SJCRH30 (cell line): Measurements from ENCODE around the gene CD28. TPM values are rescaled to one million over a fixed set of nuclear protein-coding genes. Genes with fewer than 3 reads are reported as not detected.
"Not testable (repeated sequence)": the region's sequence is repeated elsewhere in the genome, so short reads cannot be mapped to it uniquely, and the experiment has no call there.

ENCODE experiments used
- DNase-seq, 2 experiments: peaks; one replicate each; pipeline ENCODE4 v3.0.0-alpha.2; 2015 to 2020
- H3K27ac ChIP-seq: fragments of 250-450 bp; sonication (Bioruptor Pico); 2 replicates; pipeline ENCODE4 v1.5.1; 2020; ENCODE audit warnings: mild to moderate bottlenecking, moderate library complexity
- H3K27me3 ChIP-seq: fragments of 250-450 bp; sonication (Bioruptor Pico); 2 replicates; pipeline ENCODE4 v1.5.1; 2020; ENCODE audit warnings: mild to moderate bottlenecking, moderate library complexity
- H3K36me3 ChIP-seq: fragments of 250-450 bp; sonication (Bioruptor Pico); 2 replicates; pipeline ENCODE4 v1.5.1; 2020; ENCODE audit warnings: mild to moderate bottlenecking, moderate library complexity
- H3K4me1 ChIP-seq: fragments of 250-450 bp; sonication (Bioruptor Pico); 2 replicates; pipeline ENCODE4 v1.5.1; 2020; ENCODE audit warnings: mild to moderate bottlenecking, moderate library complexity
- H3K4me3 ChIP-seq: fragments of 250-450 bp; sonication (Bioruptor Pico); 2 replicates; pipeline ENCODE4 v1.5.1; 2020; ENCODE audit warnings: mild to moderate bottlenecking, moderate library complexity
- H3K9me3 ChIP-seq: fragments of 250-450 bp; sonication (Bioruptor Pico); replicated peaks from 2 replicates; pipeline ENCODE4 v1.5.1; 2020; ENCODE audit warnings: mild to moderate bottlenecking, moderate library complexity
- total RNA-seq: library from RNA; depleted of rRNA; stranded (reverse); fragments of >200 nt; shearing (Covaris generic); gene quantifications from 2 replicates; pipeline ENCODE4 v1.2.3, GENCODE V29; 2014; rRNA removed

Gene CD28
- total RNA-seq, 1 experiment from 2014 or later = 0.24 TPM

GRCh38 chr2:203785391-203786110, 79.1 kb downstream of the CD28 start:
- H3K27ac ChIP-seq, H3K9me3 ChIP-seq, DNase-seq, H3K4me3 ChIP-seq, H3K36me3 ChIP-seq, H3K27me3 ChIP-seq: not testable (repeated sequence)
- peaks cover 26% of the 10 kb centered on the region for H3K4me1 ChIP-seq

GRCh38 chr2:203786549-203787351, 80.3 kb downstream of the CD28 start:
- DNase-seq = no peak
- Histone ChIP-seq H3K9me3 (no peaks in the 10 kb centered on the region), H3K27ac (no peak overlapping the region), H3K27me3 (no peaks in the 10 kb centered on the region), H3K4me3 (no peak overlapping the region), H3K4me1 (peaks cover 25% of the 10 kb centered on the region), H3K36me3 (no peaks in the 10 kb centered on the region)

- H3K27me3 ChIP-seq = no peaks in the 10 kb centered on the region
- no peak for DNase-seq
- peaks cover 12% of the 10 kb centered on the region for H3K4me1 ChIP-seq
- H3K36me3 ChIP-seq = no peaks in the 10 kb centered on the region
- H3K9me3 ChIP-seq = no peaks in the 10 kb centered on the region; the same call in 1 of the 2 replicates
- H3K27ac ChIP-seq = no peak overlapping the region
- H3K4me3 ChIP-seq = no peak overlapping the region
Measured at GRCh38 chr2:203787979-203788378, 81.5 kb downstream of the CD28 start.

Other genes starting within 250 kb of the CD28 start
- gene RAPH1, start 171.3 kb upstream of the CD28 start, total RNA-seq = 22.1 and 25.7 TPM in 2 replicates
- gene CTLA4, start 161.1 kb downstream of the CD28 start, total RNA-seq = 0.10 TPM in 1 of 2 replicates, not detected in the other
- gene ICOS, start 230.1 kb downstream of the CD28 start, total RNA-seq = not detected in 2 replicates